ENCODE results near the gene CRACR2A.

CRACR2A gene

GRCh38 chr12:3752741-3753486, at the start of gene CRACR2A:
TSS of gene CRACR2A (minus strand) at chr12:3753109. CDS start at chr12:3696999, 56,110 bp downstream.
- peak; percentile 81 for DNase-seq (ENCODE audit: low spot score)
- H3K27me3 Mint-ChIP-seq (ENCODE audit: low read depth): no peaks in the 10 kb centered on the region
- peaks cover 29% of the 10 kb centered on the region for H3K36me3 Mint-ChIP-seq (ENCODE audit: low read depth)
- peaks cover 41% of the 10 kb centered on the region for H3K4me1 Mint-ChIP-seq (ENCODE audit: low read depth)
- H3K9me3 Mint-ChIP-seq: no peaks in the 10 kb centered on the region
- peak within 1 kb of the TSS; percentile 91 for H3K4me3 Mint-ChIP-seq
- peak within 1 kb of the TSS; percentile 95 for H3K27ac Mint-ChIP-seq

GRCh38 chr12:3797531-3798048, 44.7 kb upstream of the CRACR2A start:
- Mint-ChIP-seq H3K27ac (no peak overlapping the region), H3K9me3 (no peaks in the 10 kb centered on the region), H3K4me1 (ENCODE audit: low read depth) (peaks cover 7% of the 10 kb centered on the region), H3K4me3 (no peak overlapping the region), H3K27me3 (ENCODE audit: low read depth) (no peaks in the 10 kb centered on the region), H3K36me3 (ENCODE audit: low read depth) (no peaks in the 10 kb centered on the region)
- no peak for DNase-seq (ENCODE audit: low spot score)

GRCh38 chr12:3795492-3796133, 42.7 kb upstream of the CRACR2A start:
- H3K4me3 Mint-ChIP-seq: no peak overlapping the region
- H3K27ac Mint-ChIP-seq: no peak overlapping the region
- H3K36me3 Mint-ChIP-seq (ENCODE audit: low read depth): no peaks in the 10 kb centered on the region
- no peaks in the 10 kb centered on the region for H3K27me3 Mint-ChIP-seq (ENCODE audit: low read depth)
- DNase-seq (ENCODE audit: low spot score): no peak
- no peaks in the 10 kb centered on the region for H3K9me3 Mint-ChIP-seq
- H3K4me1 Mint-ChIP-seq (ENCODE audit: low read depth): peaks cover 5% of the 10 kb centered on the region

- H3K9me3 Mint-ChIP-seq: no peaks in the 10 kb centered on the region
- H3K36me3 Mint-ChIP-seq (ENCODE audit: low read depth): no peaks in the 10 kb centered on the region
- H3K4me3 Mint-ChIP-seq: no peak overlapping the region
- no peak overlapping the region for H3K27ac Mint-ChIP-seq
- no peaks in the 10 kb centered on the region for H3K27me3 Mint-ChIP-seq (ENCODE audit: low read depth)
- no peak for DNase-seq (ENCODE audit: low spot score)
- peaks cover 5% of the 10 kb centered on the region for H3K4me1 Mint-ChIP-seq (ENCODE audit: low read depth)
These were observed 42.2 kb upstream of the CRACR2A start for GRCh38 chr12:3795066-3795465.

- peaks cover 5% of the 10 kb centered on the region for H3K4me1 Mint-ChIP-seq (ENCODE audit: low read depth)
- DNase-seq (ENCODE audit: low spot score): no peak
- H3K27ac Mint-ChIP-seq: no peak overlapping the region
- H3K27me3 Mint-ChIP-seq (ENCODE audit: low read depth): no peaks in the 10 kb centered on the region
- H3K36me3 Mint-ChIP-seq (ENCODE audit: low read depth): no peaks in the 10 kb centered on the region
- H3K4me3 Mint-ChIP-seq: no peak overlapping the region
- H3K9me3 Mint-ChIP-seq: no peaks in the 10 kb centered on the region
These were observed 39.8 kb upstream of the CRACR2A start for GRCh38 chr12:3792623-3793288.

- H3K4me3 Mint-ChIP-seq: no peak overlapping the region
- H3K27me3 Mint-ChIP-seq (ENCODE audit: low read depth): no peaks in the 10 kb centered on the region
- peaks cover 5% of the 10 kb centered on the region for H3K4me1 Mint-ChIP-seq (ENCODE audit: low read depth)
- no peak overlapping the region for H3K27ac Mint-ChIP-seq
- DNase-seq (ENCODE audit: low spot score): no peak
- H3K9me3 Mint-ChIP-seq: no peaks in the 10 kb centered on the region
- H3K36me3 Mint-ChIP-seq (ENCODE audit: low read depth): no peaks in the 10 kb centered on the region
These were observed 38.5 kb upstream of the CRACR2A start for GRCh38 chr12:3791256-3791874.

GRCh38 chr12:3790642-3791041, 37.7 kb upstream of the CRACR2A start:
- H3K36me3 Mint-ChIP-seq (ENCODE audit: low read depth): no peaks in the 10 kb centered on the region
- H3K27ac Mint-ChIP-seq: no peak overlapping the region
- peaks cover 5% of the 10 kb centered on the region for H3K4me1 Mint-ChIP-seq (ENCODE audit: low read depth)
- no peak for DNase-seq (ENCODE audit: low spot score)
- H3K4me3 Mint-ChIP-seq: no peak overlapping the region
- H3K27me3 Mint-ChIP-seq (ENCODE audit: low read depth): no peaks in the 10 kb centered on the region
- H3K9me3 Mint-ChIP-seq: no peaks in the 10 kb centered on the region

GRCh38 chr12:3789838-3790237, 36.9 kb upstream of the CRACR2A start:
- Mint-ChIP-seq H3K27me3 (ENCODE audit: low read depth) (no peaks in the 10 kb centered on the region), H3K4me3 (no peak overlapping the region), H3K9me3 (no peaks in the 10 kb centered on the region)

GRCh38 chr12:3777206-3777809, 24.4 kb upstream of the CRACR2A start:
- Mint-ChIP-seq H3K4me3 (no peak overlapping the region), H3K4me1 (ENCODE audit: low read depth) (peaks cover 6% of the 10 kb centered on the region), H3K9me3 (no peaks in the 10 kb centered on the region), H3K27me3 (ENCODE audit: low read depth) (no peaks in the 10 kb centered on the region), H3K36me3 (ENCODE audit: low read depth) (no peaks in the 10 kb centered on the region), H3K27ac (no peak overlapping the region)
- no peak for DNase-seq (ENCODE audit: low spot score)

More at GRCh38 chr12:3789838-3790237, 36.9 kb upstream of the CRACR2A start:
- H3K4me1 Mint-ChIP-seq (ENCODE audit: low read depth): no peaks in the 10 kb centered on the region
- DNase-seq (ENCODE audit: low spot score): no peak
- H3K27ac Mint-ChIP-seq: no peak overlapping the region
- H3K36me3 Mint-ChIP-seq (ENCODE audit: low read depth): no peaks in the 10 kb centered on the region

GRCh38 chr12:3775385-3776035, 22.6 kb upstream of the CRACR2A start:
- no peaks in the 10 kb centered on the region for H3K9me3 Mint-ChIP-seq
- no peaks in the 10 kb centered on the region for H3K36me3 Mint-ChIP-seq (ENCODE audit: low read depth)
- H3K27me3 Mint-ChIP-seq (ENCODE audit: low read depth): no peaks in the 10 kb centered on the region
- no peak for DNase-seq (ENCODE audit: low spot score)
- H3K27ac Mint-ChIP-seq: no peak overlapping the region
- H3K4me1 Mint-ChIP-seq (ENCODE audit: low read depth): peaks cover 11% of the 10 kb centered on the region
- no peak overlapping the region for H3K4me3 Mint-ChIP-seq

GRCh38 chr12:3772380-3772779, 19.5 kb upstream of the CRACR2A start:
- Mint-ChIP-seq H3K27me3 (ENCODE audit: low read depth) (peaks cover 2% of the 10 kb centered on the region), H3K4me1 (ENCODE audit: low read depth) (peaks cover 11% of the 10 kb centered on the region), H3K4me3 (no peak overlapping the region), H3K9me3 (no peaks in the 10 kb centered on the region), H3K36me3 (ENCODE audit: low read depth) (no peaks in the 10 kb centered on the region), H3K27ac (no peak overlapping the region)
- no peak for DNase-seq (ENCODE audit: low spot score)

- no peaks in the 10 kb centered on the region for H3K9me3 Mint-ChIP-seq
- no peak overlapping the region for H3K4me3 Mint-ChIP-seq
- no peak for DNase-seq (ENCODE audit: low spot score)
- H3K27ac Mint-ChIP-seq: no peak overlapping the region
- peaks cover 2% of the 10 kb centered on the region for H3K27me3 Mint-ChIP-seq (ENCODE audit: low read depth)
- no peaks in the 10 kb centered on the region for H3K36me3 Mint-ChIP-seq (ENCODE audit: low read depth)
- peaks cover 11% of the 10 kb centered on the region for H3K4me1 Mint-ChIP-seq (ENCODE audit: low read depth)
These were observed 18.9 kb upstream of the CRACR2A start for GRCh38 chr12:3771853-3772252.

- no peaks in the 10 kb centered on the region for H3K36me3 Mint-ChIP-seq (ENCODE audit: low read depth)
- H3K9me3 Mint-ChIP-seq: no peaks in the 10 kb centered on the region
- H3K27ac Mint-ChIP-seq: no peak overlapping the region
These were observed 18.0 kb upstream of the CRACR2A start for GRCh38 chr12:3770891-3771290.

More at GRCh38 chr12:3770891-3771290, 18.0 kb upstream of the CRACR2A start:
- Mint-ChIP-seq H3K4me1 (ENCODE audit: low read depth) (peaks cover 11% of the 10 kb centered on the region), H3K27me3 (ENCODE audit: low read depth) (peaks cover 5% of the 10 kb centered on the region), H3K4me3 (no peak overlapping the region)
- no peak for DNase-seq (ENCODE audit: low spot score)
